ENCODE results near the gene MORF4L1.
"Not testable (repeated sequence)": the region's sequence is repeated elsewhere in the genome, so short reads cannot be mapped to it uniquely, and the experiment has no call there.

MORF4L1 gene

DNA sequence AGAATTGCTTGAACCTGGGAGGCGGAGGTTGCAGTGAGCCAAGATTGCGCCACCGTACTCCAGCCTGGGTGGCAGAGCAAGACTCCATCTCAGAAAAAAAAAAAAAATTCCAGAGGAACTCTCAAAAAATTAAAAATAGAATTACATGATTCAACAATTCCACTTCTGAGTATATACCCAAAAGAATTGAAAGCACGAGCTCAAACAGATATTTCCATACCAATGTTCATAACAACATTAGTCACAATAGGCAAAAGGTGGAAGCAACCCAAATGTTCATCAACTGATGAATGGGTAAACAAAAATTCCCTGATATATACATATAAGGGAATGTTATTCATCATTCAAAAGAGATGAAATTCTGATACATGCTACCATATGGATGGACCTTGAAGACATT, 16.9 kb upstream of the MORF4L1 start:
- no peak for DNase-seq (ENCODE audit: low read depth in 2 of 2)

DNA sequence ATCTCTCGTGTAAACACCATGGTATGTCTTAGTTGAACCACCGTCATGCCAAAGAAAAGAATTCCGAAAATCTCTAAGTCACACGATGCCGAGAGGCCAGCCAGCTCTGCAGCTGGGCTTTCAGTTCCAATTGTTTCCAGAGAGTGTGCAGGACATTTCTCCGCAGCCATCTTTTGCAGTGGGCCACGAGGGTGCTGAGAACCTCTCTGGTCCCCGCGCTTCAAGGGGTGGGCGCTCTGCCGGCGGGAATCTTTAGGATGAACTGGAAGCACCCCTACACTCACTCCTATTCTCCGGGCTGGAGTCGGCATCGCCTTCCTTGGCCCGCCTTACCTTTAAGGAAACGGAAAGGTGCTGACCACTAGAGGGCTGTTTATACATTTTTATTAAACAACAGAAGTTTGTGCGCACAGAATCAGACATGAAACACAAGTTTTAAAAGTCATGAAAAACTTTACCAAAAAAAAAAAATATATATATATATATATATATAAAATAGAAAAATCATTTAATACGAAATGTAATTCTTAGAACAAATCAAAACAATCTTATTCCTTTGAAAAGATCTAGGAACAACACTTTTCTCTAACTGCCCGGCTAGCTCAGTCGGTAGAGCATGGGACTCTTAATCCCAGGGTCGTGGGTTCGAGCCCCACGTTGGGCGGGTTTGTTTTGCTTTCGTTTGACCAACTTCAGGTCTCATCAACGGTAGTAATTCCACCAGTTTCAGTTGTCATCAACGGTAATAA, 12.5 kb upstream of the MORF4L1 start:
- DNase-seq (ENCODE audit: low read depth in 2 of 2) = peak in 1 of 2 donors; percentile 27

DNA sequence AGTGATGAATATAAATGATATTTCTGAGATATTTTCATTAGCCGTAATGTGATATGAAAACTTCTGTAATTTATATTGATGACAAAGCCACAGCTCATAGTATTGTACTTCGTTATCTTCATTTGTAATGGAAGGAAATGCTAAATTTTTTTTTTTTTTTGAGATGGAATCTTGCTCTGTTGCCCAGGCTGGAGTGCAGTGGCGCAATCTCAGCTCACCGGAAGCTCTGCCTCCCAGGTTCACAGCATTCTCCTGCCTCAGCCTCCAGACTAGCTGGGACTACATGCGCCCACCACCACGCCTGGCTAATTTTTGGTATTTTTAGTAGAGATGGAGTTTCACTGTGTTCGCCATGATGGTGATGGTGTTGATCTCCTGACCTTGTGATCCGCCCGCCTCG, 7.1 kb upstream of the MORF4L1 start:
- DNase-seq (ENCODE audit: low read depth in 2 of 2) = not testable (repeated sequence)

DNA sequence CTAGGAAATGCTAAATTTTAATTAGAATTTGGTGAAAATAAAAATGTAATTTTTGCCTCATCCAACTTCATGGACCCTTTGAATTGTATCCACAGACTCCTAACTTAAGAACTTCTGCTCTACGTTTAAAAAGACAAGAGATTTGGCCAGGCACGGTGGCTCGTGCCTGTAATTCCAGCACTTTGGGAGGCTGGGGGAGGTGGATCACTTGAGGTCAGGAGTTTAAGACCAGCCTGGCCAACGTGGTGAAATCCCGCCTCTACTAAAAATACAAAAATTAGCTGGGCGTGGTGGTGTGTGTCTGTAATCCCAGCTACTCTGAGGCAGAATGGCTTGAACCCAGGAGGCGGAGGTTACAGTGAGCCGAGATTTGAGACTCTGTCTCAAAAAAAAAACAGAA, 6.7 kb upstream of the MORF4L1 start:
- not testable (repeated sequence) for DNase-seq (ENCODE audit: low read depth in 2 of 2)

DNA sequence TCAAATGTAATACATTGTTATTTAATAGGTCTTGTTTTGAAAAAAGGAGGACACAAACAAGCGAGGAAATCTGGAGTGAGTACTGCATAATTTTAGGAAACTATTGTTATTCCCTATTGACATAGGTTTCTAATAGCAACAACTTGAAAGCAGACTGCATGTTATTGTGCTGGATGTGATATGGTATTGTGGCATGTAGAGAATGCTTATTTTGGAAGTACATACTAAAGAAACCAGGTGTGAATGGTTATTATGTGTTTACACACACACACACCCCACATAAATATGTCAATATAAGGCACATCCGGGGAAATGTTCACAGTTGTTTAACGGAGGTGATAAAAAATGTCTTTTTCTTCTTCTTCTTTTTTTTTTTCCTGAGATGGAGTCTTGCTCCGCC, 5.9 kb upstream of the MORF4L1 start:
- no peak for DNase-seq (ENCODE audit: low read depth in 2 of 2)

DNA sequence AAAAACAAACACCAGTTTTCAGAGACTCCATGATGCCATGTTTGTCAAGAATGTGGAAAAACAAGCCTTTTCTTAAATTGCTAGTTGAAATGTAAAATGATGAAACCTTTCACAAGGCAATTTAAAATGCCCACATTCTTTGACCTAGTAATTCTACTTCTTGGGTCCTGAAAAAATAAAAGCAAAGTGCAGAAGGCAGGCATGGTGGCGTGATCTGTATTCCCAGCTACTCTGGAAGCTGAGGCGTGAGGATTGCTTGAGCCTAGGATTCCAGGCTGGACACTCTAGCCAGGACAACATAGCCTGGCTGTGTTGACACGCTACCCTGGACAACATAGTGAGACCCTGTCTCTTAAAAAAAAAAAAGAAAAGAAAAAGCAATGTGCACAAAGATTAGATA, 4.3 kb upstream of the MORF4L1 start:
- DNase-seq (ENCODE audit: low read depth in 2 of 2) = no peak

DNA sequence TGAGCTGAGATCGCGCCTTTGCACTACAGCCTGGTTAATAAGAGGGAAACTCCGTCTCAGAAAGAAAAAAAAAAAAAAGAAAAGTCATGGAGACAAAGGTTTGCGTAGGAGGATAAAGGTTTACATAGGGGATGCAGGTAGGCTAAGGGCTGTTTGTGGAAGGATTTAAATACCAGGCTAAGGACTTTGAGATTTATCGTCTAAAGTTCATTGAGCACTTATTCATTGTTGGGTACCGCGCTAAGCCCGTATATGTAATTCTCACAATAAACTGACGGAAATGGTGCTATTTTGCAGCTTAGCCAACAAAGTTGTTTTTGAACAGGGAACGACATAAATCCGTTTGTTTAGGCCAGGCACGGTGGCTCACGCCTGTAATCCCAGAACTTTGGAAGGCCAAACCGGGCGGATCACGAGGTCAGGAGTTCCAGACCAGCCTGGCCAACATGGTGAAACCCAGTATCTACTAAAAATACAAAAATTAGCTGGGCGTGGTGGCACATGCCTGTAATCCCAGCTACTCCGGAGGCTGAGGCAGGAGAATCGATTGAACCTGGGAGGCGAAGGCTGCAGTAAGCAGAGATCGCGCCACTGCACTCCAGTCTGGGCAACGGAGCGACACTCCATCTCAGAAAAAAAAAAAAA, 1.1 kb upstream of the MORF4L1 start:
- not testable (repeated sequence) for DNase-seq (ENCODE audit: low read depth in 2 of 2)

DNA sequence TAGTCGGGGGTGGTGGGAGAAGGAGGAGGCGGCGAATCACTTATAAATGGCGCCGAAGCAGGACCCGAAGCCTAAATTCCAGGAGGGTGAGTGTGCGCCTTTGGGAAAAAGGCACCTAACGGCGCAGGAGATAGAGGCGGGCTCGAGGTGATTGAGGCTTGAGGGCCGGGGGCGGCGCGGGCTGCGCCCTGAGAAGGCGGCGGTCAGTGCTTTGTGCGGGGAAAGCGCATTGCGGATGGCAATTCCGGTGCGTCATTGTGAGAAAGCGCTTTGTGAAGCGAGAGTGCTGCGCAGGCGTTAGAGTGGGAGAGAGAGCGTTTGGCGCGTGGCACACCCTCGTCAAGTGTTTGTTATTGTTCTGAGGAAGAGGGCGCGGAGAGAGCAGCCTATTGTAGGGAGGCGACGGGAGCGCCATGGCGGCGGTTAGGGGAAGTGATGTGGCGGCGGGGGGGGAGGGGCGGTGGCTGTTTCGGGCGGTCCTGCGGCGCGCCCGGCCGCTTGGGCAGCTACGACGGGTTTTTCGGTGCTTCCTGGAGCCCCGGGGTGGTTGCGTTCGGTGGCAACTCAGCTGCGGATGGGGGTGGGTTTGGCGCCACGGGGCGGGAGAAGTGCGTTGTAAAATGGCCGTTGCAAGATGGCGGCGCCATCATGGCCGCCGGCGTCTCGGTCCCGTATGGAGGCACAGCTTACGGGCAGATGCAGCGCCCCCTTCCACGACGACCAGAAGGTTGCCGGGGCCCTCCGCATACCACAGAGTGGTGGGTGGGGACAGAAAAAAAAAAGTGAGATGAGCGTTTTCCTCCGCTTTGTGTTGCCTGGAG, 492 bp downstream of the MORF4L1 start:
- peak; percentile 68 to 71 for DNase-seq (ENCODE audit: low read depth in 2 of 2)

DNA sequence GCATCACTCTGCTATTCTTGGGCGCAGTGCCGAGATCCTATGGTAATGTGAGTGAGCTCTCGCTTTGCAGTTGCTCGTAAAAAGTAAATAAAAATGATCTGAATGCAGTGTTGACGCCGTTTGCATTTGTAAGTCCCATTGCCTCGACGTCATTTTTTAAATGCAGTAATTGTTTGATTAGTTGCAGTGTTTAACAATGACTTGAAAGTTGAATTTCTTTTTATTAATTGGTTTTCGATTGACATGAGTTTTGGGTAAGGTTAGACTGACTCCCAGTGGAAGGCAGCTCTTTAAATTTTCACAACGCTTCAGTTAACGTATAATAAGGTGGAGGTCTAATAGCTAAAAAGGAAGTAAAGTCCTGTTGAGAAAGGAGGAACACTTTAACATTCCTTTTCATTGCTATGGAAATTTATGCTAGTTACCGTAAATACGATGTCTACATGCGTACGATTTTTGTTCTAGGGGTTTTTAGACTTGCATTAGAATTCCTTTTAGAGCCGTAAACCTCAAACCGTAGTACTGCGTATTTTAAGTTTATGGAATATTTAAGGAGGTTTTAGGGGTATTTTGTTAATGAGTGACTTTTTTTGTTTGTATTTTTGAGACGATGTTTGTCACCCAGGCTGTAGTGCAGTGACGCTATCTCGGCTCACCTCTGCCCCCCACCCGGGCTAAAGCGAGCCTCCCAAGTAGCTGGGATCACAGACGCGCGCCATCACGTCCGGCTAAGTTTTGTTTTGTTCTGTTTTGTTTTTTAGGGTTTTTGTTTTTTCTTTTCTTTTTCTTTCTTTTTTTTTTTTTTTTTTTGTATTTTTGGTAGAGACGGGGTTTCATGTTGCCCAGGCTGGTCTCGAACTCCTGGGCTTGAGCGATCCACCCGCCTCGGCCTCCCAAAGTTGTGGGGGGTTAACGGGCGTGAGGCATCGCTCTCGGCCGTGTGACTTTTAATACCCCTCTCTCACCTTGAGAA, 1.4 kb downstream of the MORF4L1 start:
- no peak for DNase-seq (ENCODE audit: low read depth in 2 of 2)

DNA sequence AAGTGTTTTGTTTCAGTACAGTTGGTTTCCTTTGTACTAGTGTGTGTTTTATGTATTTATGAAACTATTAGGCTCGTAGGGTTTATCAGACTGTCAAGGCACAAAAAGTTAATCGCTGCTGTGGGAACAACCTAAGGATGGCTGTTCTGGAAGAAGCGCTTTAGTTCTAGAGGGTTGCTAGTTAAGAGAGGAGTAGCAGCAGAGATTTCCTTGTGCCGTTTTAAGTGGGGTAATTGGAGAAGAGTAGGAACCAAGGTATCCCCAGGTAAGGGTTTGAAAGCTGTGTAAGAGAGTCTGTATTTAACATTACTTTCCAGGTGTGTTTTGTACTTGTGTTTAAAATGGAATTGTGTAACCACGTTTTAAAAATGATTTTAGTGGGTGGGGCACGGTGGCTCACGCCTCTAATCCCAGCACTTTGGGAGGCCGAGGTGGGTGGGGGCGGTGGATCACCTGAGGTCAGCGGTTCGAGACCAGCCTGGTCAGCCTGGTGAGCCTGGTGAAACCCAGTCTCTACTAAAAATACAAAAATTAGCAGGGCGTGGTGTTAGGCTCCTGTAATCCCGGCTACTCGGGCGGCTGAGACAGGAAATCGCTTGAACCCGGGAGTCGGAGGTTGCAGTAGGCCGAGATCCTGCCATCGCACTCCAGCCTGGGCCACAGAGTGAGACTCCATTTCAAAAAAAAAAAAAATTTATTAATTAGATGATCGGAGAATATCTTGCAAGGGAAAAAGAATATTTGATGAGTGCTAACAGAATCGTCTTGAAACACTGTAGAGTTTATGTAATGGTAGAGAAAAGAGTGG, 2.6 kb downstream of the MORF4L1 start:
- DNase-seq (ENCODE audit: low read depth in 2 of 2) = no peak

DNA sequence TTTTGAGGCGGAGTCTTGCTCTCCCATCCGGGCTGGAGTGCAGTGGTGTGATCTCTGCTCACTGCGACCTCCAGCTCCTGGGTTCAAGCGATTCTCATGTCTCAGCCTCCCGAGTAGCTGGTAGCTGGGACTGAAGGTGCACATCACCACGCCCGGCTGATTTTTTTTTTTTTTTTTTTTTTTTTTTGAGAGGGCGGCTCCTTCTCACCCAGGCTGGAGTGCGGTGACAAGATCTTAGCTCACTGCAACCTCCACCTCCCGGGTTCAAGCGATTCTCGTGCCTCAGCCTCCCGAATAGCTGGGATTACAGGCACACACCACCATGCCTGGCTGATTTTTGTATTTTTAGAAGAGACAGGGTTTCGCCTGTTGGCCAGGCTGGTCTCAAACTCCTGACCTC, 4.3 kb downstream of the MORF4L1 start:
- not testable (repeated sequence) for DNase-seq (ENCODE audit: low read depth in 2 of 2)

DNA sequence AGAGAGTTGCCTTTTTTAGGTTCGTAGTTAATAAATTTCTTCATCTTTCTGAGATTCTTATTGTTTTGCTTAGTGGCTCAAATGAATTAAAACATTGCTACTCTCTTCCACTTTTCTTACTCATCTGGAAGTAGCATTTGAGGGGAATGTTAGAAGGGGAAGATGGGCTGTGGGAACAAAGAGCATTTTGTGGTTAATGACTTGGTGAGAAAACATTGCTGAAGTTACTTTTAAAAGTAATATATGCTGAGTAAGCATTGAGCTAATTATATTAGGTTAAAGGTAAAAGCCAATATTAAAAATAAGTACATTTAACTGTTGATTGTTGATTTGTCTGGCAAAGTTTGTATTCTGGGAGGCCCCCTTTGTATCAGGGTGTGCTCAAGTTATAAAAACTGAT, 5.7 kb downstream of the MORF4L1 start:
- DNase-seq (ENCODE audit: low read depth in 2 of 2) = no peak

DNA sequence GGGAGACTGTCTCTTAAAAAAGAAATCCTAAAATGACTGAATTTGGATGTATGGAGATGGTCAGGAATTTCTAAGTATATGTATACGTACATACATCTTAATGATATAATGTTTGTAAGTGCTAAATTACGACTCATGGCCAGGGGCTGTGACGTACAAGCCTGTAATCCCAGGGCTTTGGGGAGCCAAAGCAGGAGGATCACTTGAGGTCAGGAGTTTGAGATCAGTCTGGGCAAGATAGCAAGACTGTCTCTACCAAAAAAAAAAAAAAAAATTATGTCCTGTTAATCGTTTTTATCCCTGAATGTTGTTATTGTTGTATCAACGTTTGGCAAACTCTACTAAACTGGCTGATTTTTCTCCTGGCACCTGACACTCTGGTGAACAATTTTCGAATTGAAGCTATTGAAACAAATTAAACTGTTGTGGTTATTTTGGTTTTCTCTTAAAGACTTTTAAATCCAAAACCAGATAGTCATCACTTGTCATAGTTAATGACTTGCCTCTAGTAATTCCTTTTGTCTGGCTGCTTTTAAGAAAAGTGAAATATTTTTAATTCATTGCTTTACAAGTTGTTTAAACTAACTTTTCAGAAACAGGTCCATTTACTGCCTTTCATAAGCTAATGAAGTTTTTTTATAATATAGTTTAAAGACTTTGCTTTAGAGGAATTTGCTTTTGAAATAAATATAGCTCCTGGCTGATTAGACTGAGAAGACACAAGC, 7.0 kb downstream of the MORF4L1 start:
- DNase-seq (ENCODE audit: low read depth in 2 of 2) = no peak

DNA sequence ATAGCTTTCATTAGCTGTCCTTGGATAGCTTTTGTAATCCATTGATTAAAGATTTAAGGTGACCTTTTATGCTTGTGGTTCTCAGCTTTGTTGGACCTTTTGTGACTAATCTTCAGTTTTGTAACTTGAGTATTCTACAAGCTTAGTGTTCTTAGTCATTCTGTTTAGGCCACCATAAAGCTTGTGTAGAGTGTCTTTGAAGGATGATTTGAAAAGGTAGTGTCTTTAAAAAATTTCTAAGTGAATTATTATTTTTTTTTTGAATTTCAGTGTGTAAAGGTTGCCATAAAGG, 7.5 kb downstream of the MORF4L1 start:
- no peak for DNase-seq (ENCODE audit: low read depth in 2 of 2)

DNA sequence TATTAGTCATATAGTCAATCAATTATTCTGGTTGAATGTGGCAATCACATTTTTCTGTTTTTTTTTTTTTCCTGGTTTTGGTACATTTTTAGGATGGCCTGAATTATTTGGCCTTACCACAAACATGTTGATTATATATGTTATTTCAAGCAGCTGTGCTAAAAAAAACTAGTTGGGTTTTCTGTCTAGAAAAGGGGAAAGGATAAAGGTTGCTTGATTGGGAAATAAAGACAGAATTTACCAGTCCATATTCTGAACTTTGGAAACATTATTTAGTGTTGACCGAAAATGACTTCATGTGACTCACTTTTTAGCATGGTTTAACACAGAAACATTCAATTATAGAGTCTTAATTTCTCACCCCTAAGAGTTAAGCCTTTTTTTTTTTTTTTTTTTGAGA, 8.1 kb downstream of the MORF4L1 start:
- no peak for DNase-seq (ENCODE audit: low read depth in 2 of 2)

DNA sequence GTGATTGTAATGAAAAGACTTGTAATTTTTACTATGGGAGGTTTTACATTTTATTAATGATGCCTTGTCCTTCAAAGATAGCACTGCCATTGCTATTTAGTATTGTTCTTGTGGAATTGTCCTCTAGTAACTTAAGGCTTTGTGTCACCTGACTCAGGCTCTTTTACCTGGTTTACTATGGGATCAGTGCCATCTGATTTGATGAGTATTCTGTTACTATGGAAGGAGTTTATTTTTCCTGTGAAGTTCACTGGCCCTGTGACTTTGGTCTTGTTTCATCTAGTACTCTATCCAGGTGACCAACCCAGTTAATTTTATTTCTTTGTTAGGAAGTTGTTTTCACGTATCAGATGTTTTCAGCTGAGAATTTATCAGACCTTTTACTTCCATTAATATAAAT, 9.0 kb downstream of the MORF4L1 start:
- DNase-seq (ENCODE audit: low read depth in 2 of 2) = no peak

DNA sequence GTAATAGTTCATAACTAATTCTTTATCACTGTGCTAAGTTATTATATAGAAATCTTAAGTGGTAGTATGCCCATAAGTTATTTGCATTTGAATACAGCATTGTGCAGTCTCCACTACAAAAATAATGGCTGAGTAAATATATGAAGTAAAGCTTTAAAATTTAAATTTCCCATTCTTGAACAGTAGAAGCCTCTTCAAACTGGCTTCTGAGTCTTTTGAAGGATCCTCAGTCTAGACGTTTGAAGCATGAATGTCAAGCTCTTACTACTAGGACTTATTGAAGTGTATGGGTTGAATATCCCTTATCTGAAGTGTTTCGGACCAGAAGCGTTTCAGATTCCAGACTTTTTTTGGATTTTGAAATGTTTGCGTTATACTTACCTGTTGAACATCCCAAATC, 16.3 kb downstream of the MORF4L1 start:
- no peak for DNase-seq (ENCODE audit: low read depth in 2 of 2)

DNA sequence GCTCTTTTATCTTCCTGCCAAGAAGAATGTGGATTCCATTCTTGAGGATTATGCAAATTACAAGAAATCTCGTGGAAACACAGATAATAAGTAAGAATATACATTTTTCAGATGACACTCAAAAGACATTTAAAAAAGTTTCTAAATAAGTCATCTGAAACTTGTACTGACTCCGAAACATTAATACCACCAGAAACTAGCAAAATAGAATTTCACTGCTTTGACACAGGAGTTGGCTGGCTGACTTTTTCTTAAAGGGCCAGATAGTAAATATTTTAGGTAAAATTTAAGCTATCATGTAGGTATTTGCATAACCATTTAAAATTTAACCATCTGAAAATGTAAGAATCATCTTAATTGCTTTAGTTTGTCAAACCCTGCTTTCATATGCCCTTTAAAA, 20.8 kb downstream of the MORF4L1 start:
- DNase-seq (ENCODE audit: low read depth in 2 of 2) = no peak

DNA sequence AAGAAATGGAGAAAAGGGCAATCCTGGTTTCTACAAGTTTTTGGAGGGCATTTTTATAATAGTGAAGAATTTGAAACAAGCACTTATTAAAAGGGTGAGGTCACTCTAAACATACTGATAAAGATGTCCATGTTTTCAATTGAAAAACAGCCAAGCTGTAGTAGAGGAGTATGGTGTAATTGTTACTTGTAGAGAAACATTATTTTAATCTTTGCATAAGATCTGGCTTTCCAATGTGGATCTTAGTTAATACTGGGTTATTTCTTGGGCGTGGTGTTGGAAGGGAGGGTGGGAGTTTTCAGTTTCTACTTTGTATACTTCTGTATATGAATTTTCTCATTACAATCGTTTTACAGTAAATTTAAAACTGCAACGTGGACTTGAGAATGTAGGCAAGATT, 22.8 kb downstream of the MORF4L1 start:
- no peak for DNase-seq (ENCODE audit: low read depth in 2 of 2)

DNA sequence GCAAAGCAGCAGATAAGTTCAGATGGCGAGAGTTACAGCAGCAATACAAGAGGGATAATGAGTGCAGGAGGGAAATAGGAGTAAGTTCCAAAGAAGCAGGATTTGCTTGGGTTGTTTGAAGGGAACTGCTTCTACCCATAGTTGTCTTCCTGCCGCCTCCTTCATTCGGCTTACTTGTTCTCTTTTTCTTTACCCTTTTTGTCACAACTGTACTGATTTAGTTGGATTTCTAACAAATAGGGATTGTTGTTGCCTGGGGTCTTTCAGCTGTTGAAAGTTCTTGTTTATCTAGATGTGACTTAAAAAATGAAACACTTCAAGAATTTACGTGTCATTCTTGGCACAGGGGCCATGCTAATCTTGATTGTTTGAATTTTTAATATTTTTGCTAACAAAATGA, 25.9 kb downstream of the MORF4L1 start:
- no peak for DNase-seq (ENCODE audit: low read depth in 2 of 2)

Measured in stimulated activated CD8-positive, alpha-beta memory T cell treated with anti-CD3 and anti-CD28 coated beads, Interleukin-7, amount 100 ng/mL, for 1 hour (primary cell).